Cardiac muscle cell (in vitro differentiated cells and primary cell): Measurements from ENCODE around the gene MMP24. TPM values are rescaled to one million over a fixed set of nuclear protein-coding genes. Genes with fewer than 3 reads are reported as not detected.

Experiments used
- DNase-seq, 2 donors: peaks; one replicate each; pipeline versions ENCODE4 v3.0.0 to v3.0.0-alpha.2; 2010 to 2017; ENCODE audit warnings: low read depth in 1 of 2, low spot score in 1 of 2
- H3K27ac ChIP-seq: fragments of 200-600 bp; sonication (generic); 2 replicates; pipeline ENCODE4 v1.5.1; 2016
- H3K27me3 ChIP-seq: fragments of 200-600 bp; sonication (generic); 2 replicates; pipeline ENCODE4 v1.6.0; 2016; ENCODE audit warnings: control low read depth
- H3K36me3 ChIP-seq: fragments of 200-600 bp; sonication (generic); 2 replicates; pipeline ENCODE4 v1.5.1; 2016; ENCODE audit warnings: control low read depth
- H3K4me1 ChIP-seq: fragments of 200-600 bp; sonication (generic); 2 replicates; pipeline ENCODE4 v1.8.1; 2017; ENCODE audit warnings: low read depth, mild to moderate bottlenecking, mixed run types
- H3K4me3 ChIP-seq: fragments of 200-600 bp; sonication (generic); 2 replicates; pipeline ENCODE4 v1.5.1; 2016; ENCODE audit warnings: mild to moderate bottlenecking
- H3K9me3 ChIP-seq: fragments of 200-600 bp; sonication (generic); 2 replicates; pipeline ENCODE4 v1.5.1; 2017; ENCODE audit warnings: low read depth, mild to moderate bottlenecking, control low read depth
- polyA plus RNA-seq: library from polyadenylated mRNA; unstranded; fragments of >200 nt; fragmentation: Nextera tagmentation; extraction: Ambion mirVana; gene quantifications from 2 replicates; pipeline ENCODE4 v1.2.1, GENCODE V29; 2016
- total RNA-seq: library from RNA; depleted of rRNA; stranded (reverse); fragments of >200 nt; gene quantifications from 2 replicates; pipeline ENCODE4 v1.2.3, GENCODE V29; 2016
- TF ChIP-seq, protein P1 (sequence below): IDR thresholded peaks from 2 replicates; pipeline ENCODE4 v1.5.1; 2012; ENCODE audit warnings: low read depth, mild to moderate bottlenecking, low read length

MMP24 gene
- total and polyA plus RNA-seq, 2 experiments from 2014 or later: 5.9 to 8.9 TPM

- Histone ChIP-seq H3K4me3 (no peak overlapping the region), H3K27me3 (no peaks in the 10 kb centered on the region), H3K36me3 (peaks cover 16% of the 10 kb centered on the region), H3K27ac (peak overlapping the region; percentile 91), H3K9me3 (no peaks in the 10 kb centered on the region), H3K4me1 (peaks cover 12% of the 10 kb centered on the region)
- TF ChIP-seq, protein P1, sequence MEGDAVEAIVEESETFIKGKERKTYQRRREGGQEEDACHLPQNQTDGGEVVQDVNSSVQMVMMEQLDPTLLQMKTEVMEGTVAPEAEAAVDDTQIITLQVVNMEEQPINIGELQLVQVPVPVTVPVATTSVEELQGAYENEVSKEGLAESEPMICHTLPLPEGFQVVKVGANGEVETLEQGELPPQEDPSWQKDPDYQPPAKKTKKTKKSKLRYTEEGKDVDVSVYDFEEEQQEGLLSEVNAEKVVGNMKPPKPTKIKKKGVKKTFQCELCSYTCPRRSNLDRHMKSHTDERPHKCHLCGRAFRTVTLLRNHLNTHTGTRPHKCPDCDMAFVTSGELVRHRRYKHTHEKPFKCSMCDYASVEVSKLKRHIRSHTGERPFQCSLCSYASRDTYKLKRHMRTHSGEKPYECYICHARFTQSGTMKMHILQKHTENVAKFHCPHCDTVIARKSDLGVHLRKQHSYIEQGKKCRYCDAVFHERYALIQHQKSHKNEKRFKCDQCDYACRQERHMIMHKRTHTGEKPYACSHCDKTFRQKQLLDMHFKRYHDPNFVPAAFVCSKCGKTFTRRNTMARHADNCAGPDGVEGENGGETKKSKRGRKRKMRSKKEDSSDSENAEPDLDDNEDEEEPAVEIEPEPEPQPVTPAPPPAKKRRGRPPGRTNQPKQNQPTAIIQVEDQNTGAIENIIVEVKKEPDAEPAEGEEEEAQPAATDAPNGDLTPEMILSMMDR: no peak
- no peak for DNase-seq
Measured at GRCh38 chr20:35279533-35280174, 53.2 kb downstream of the MMP24 start.

DNA sequence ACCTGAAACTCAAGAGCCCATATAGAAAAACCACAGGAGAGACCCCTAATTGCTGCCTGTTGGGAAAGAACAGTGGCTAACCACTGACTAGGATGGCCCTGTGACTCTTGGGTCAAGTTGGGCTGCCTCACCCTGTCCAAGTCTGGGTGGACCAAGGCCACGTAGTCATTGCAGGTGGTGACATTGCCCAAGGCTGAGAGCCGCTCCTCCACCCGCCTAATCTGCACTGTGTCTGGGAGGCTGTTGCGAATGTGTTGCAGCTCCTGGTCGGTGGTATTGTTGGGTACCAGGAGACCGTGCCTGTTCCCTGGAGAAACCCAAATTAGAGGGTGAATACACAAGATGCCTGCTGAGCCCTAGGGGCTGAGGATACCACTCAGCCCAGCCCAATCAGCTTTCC, 54.0 kb downstream of the MMP24 start:
- H3K36me3 ChIP-seq: peaks cover 16% of the 10 kb centered on the region
- TF ChIP-seq, protein P1: no peak

GRCh38 chr20:35281506-35282101, 55.1 kb downstream of the MMP24 start:
- peaks cover 10% of the 10 kb centered on the region for H3K4me1 ChIP-seq
- no peak overlapping the region for H3K27ac ChIP-seq
- DNase-seq: no peak
- TF ChIP-seq, protein P1: no peak
- no peaks in the 10 kb centered on the region for H3K27me3 ChIP-seq
- no peaks in the 10 kb centered on the region for H3K9me3 ChIP-seq
- no peak overlapping the region for H3K4me3 ChIP-seq
- H3K36me3 ChIP-seq: peaks cover 16% of the 10 kb centered on the region

More for the DNA sequence above, 54.0 kb downstream of the MMP24 start:
- no peak for DNase-seq
- no peaks in the 10 kb centered on the region for H3K9me3 ChIP-seq
- H3K4me3 ChIP-seq: no peak overlapping the region
- no peak overlapping the region for H3K27ac ChIP-seq
- H3K4me1 ChIP-seq: peaks cover 12% of the 10 kb centered on the region
- no peaks in the 10 kb centered on the region for H3K27me3 ChIP-seq

DNA sequence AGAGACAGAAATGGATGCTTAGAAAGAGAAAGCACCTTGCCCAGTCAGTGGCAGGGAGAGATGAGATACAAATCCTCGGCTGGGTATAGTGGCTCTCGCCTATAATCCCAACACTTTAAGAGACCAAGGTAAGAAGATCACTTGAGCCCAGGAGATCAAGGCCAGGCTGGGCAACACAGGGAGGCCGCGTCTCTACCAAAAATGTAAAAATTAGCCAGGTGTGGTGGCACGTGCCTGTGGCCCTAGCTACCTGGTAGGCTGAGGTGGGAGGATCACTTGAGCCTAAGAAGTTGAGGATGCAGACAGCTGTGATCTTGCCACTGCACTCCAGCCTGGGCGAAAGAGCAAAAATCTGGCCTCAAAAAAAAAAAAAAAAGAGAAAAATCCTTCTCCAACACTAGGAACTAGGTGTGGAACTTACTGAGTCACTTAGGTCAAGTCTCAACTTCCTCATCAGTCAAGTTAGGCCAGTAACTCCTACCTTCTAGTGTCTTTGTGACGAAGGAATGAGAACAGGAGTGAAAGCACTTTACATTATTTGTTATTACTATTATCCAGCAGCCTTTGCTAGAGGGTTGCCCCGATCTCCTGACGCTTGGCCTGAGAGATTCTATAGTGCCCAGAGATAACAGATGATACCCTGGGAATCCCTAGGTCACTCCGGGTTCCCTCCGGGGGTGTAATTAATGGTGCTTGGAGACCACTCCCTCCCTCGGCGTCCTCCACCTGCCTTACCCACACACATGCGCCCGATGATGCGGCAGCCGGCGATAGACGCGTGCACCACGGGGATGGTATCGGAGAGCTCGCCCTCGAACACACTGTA, 57.2 kb downstream of the MMP24 start:
- TF ChIP-seq, protein P1: no peak
- no peak for DNase-seq
- Histone ChIP-seq H3K27ac (peak overlapping the region; percentile 86), H3K9me3 (no peaks in the 10 kb centered on the region), H3K36me3 (peaks cover 16% of the 10 kb centered on the region), H3K27me3 (no peaks in the 10 kb centered on the region), H3K4me3 (peak overlapping the region; percentile 64), H3K4me1 (peaks cover 6% of the 10 kb centered on the region)

DNA sequence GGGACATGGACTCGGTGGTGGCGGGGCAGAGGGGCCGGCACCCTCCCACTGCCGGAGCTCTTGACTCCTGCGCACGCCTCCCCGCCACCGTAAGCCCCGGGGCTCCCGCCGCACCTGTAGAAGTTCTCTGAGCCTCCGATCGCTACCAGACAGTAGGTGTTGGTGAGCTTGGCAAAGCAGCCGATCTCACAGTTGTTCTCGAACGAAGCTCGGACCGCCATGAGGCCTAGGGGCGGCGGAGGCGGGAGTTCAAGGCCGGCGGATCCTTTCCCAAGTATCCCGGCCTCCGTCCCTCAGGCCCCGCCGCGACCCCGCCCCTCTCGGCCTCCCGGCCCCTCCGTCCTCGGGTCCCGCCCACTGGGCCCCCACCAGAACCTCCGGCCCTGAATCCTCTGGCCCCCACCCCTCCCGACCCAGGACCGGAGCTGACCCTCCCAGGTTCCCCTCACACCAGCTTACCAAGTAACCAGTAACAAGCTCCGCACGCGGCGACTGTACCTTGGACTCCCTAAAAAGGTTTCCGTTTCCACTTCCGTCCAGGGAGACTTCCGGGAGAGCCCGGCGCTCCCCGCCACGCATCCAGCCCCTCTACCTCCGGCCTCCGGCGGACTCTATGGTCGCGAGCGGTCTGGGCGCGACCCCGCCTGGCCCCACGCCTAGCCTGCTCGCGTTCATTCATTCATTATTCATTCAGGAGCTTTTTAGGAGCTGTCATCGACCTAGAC, 57.9 kb downstream of the MMP24 start, which contains the start of gene EIF6:
Gene EIF6 (minus strand): TSS at position 506 of the 725 bp plus-strand sequence. CDS start 285 bp downstream, at position 221.
- Histone ChIP-seq H3K27me3 (no peaks in the 10 kb centered on the region), H3K27ac (peak within 1 kb of the TSS; percentile 86), H3K36me3 (peaks cover 15% of the 10 kb centered on the region), H3K9me3 (no peaks in the 10 kb centered on the region), H3K4me1 (peaks cover 6% of the 10 kb centered on the region), H3K4me3 (peak within 1 kb of the TSS; percentile 64)
- DNase-seq: peak; percentile 89 to 95
- TF ChIP-seq, protein P1: no peak
